GM06990 (cell line): ENCODE data around the gene IP6K1.
"Not testable (repeated sequence)": the region's sequence is repeated elsewhere in the genome, so short reads cannot be mapped to it uniquely, and the experiment has no call there.

Experiments used
- DNase-seq: peaks from one replicate; pipeline ENCODE4 v3.0.0-alpha.2; 2011; ENCODE audit not compliant: insufficient read length; ENCODE audit errors: extremely low read depth
- H3K27me3 ChIP-seq: replicated peaks from 2 replicates; pipeline ENCODE4 v1.6.0; 2011; ENCODE audit warnings: low read length; ENCODE audit not compliant: control insufficient read depth, insufficient read depth
- H3K36me3 ChIP-seq: 2 replicates; pipeline ENCODE4 v1.5.1; 2011; ENCODE audit warnings: low read length; ENCODE audit not compliant: control insufficient read depth, insufficient read depth
- H3K4me3 ChIP-seq: replicated peaks from 2 replicates; pipeline ENCODE4 v1.5.1; 2011; ENCODE audit warnings: low read depth, mild to moderate bottlenecking, control low read depth, low read length
- CTCF ChIP-seq: IDR thresholded peaks from 2 replicates; pipeline ENCODE4 v1.5.1; 2011; ENCODE audit warnings: low read length, control low read depth, mild to moderate bottlenecking, inconsistent platforms; ENCODE audit not compliant: insufficient read depth, poor library complexity, severe bottlenecking

IP6K1 gene

DNA sequence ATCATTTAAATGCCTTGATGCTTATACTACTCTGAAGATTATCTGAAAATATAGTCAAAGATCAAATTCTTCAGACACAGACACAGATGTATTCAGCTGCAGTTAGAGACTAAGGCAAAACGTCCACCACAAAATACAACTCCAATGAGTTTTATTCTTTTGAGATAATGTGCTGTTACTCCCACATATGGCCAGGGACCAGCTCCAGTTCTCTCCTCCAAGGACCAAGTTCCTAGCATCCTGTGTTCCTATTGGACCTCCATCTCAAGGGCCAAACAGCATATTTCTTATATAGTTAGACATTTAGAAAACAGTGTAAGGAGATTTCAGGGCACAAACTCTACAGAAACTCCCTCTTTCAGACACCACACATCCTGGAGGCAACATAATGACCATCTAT lies 27.1 kb downstream of the IP6K1 start:
- Histone ChIP-seq H3K4me3 (no peak overlapping the region), H3K36me3 (no peaks in the 10 kb centered on the region), H3K27me3 (no peaks in the 10 kb centered on the region)
- TF ChIP-seq CTCF, result no peak
- DNase-seq, result no peak

DNA sequence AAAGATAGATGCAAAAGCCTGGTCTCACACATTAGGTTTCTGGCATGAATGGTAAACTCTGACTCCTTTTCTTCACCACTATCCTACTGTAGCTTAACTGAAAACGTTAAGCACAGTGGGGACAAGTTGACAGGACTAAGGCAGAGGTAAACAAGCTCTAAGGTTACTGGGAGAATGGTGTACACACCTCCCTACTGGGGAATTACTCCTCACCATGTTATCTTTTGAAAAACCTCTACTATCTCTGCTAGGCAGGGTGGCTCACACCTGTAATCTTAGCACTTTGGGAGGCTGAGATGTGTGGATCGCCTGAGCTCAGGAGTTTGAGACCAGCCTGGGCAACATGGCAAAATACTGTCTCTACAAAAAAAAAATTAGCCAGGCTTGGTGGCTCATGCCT lies 29.1 kb downstream of the IP6K1 start:
- no peaks in the 10 kb centered on the region; the same call in 1 of the 2 replicates for H3K36me3 ChIP-seq
- TF ChIP-seq CTCF, result no peak
- no peak for DNase-seq
- H3K27me3 ChIP-seq, result no peaks in the 10 kb centered on the region
- no peak overlapping the region for H3K4me3 ChIP-seq

- no peak for TF ChIP-seq CTCF
- Histone ChIP-seq H3K36me3 (no peaks in the 10 kb centered on the region; the same call in 1 of the 2 replicates), H3K27me3 (no peaks in the 10 kb centered on the region), H3K4me3 (no peak overlapping the region)
- no peak for DNase-seq
Measured at GRCh38 chr3:49756036-49756435, 30.3 kb downstream of the IP6K1 start.

DNA sequence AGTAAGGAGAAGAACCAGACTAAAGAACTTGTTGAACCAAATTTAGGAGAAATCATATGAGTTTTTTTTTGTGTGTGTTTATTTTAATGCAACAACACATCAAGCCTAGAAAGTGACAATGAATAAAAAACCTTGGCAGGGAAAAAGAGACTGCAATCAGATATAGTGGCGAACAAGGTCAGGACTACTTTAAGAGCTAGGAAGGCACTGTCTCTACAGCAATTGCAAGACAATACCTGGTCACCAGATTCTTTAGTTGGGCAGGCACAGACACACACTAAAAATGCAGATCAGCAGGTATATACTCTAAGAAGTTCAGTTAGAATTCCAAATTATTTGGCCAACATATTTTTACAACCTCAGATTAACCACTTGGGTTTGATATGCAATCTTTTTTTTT lies 31.8 kb downstream of the IP6K1 start:
- no peaks in the 10 kb centered on the region; the same call in 1 of the 2 replicates for H3K36me3 ChIP-seq

GRCh38 chr3:49751501-49751900 lies 34.8 kb downstream of the IP6K1 start:
- Histone ChIP-seq H3K27me3 (no peaks in the 10 kb centered on the region), H3K4me3 (no peak overlapping the region), H3K36me3 (peaks cover 6% of the 10 kb centered on the region)
- DNase-seq, result no peak
- TF ChIP-seq CTCF, result no peak

More for the DNA sequence above, 31.8 kb downstream of the IP6K1 start:
- Histone ChIP-seq H3K4me3 (no peak overlapping the region), H3K27me3 (no peaks in the 10 kb centered on the region)
- no peak for DNase-seq
- TF ChIP-seq CTCF, result no peak

- TF ChIP-seq CTCF, result no peak
- Histone ChIP-seq H3K27me3 (no peaks in the 10 kb centered on the region), H3K4me3 (no peak overlapping the region), H3K36me3 (peaks cover 6% of the 10 kb centered on the region)
- no peak for DNase-seq
Measured at GRCh38 chr3:49750056-49750455, 36.3 kb downstream of the IP6K1 start.

DNA sequence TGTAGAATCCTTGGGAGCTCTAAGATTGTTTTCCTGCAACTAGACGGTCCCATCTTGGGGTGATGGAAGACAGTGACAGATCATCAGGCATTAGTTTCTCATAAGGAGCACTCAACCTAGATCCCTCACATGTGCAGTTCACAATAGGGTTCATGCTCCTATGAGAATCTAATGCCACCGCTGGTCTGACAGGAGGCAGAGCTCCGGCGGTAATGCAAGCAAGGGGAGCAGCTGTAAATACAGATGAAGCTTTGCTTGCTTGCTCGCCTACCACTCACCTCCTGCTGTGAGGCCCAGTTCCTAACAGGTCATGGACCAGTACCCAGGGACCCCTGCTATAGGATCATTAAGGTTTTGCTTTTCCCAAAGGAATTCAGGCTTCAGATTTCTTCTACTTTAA lies 37.5 kb downstream of the IP6K1 start:
- not testable (repeated sequence) for DNase-seq, H3K4me3 ChIP-seq, H3K27me3 ChIP-seq, H3K36me3 ChIP-seq
